Nephron (organoid): ENCODE results near the gene KRTAP5-7.
"Not testable (repeated sequence)": the region's sequence is repeated elsewhere in the genome, so short reads cannot be mapped to it uniquely, and the experiment has no call there.

Experiments used
- H3K27ac Mint-ChIP-seq, 3 experiments: 2 replicates each; pipeline ENCODE4 v1.8.0; 2020; ENCODE audit warnings: mixed read lengths in 3 of 3, mild to moderate bottlenecking in 2 of 3, moderate library complexity in 1 of 3
- H3K27me3 Mint-ChIP-seq: 2 replicates; pipeline ENCODE4 v1.8.0; 2021; ENCODE audit warnings: low read depth, mild to moderate bottlenecking, moderate library complexity, mixed read lengths
- H3K36me3 Mint-ChIP-seq: 2 replicates; pipeline ENCODE4 v1.8.0; 2020; ENCODE audit warnings: low read depth, mixed read lengths
- H3K4me1 Mint-ChIP-seq: 2 replicates; pipeline ENCODE4 v1.8.0; 2020; ENCODE audit warnings: mixed read lengths
- H3K4me3 Mint-ChIP-seq, 3 experiments: 2 replicates each; pipeline ENCODE4 v1.8.0; 2020; ENCODE audit warnings: mild to moderate bottlenecking in 3 of 3, mixed read lengths in 3 of 3, moderate library complexity in 2 of 3
- H3K9me3 Mint-ChIP-seq: 2 replicates; pipeline ENCODE4 v1.8.0; 2020; ENCODE audit warnings: mixed read lengths
- TF ChIP-seq, protein P1 (sequence below), 3 experiments: fragments of 200-600 bp; sonication (generic); IDR thresholded peaks; one replicate each; pipeline ENCODE4 v1.5.0; 2021; ENCODE audit warnings: antibody characterized with exemption in 3 of 3; ENCODE audit not compliant: unreplicated experiment in 3 of 3

KRTAP5-7 gene

DNA sequence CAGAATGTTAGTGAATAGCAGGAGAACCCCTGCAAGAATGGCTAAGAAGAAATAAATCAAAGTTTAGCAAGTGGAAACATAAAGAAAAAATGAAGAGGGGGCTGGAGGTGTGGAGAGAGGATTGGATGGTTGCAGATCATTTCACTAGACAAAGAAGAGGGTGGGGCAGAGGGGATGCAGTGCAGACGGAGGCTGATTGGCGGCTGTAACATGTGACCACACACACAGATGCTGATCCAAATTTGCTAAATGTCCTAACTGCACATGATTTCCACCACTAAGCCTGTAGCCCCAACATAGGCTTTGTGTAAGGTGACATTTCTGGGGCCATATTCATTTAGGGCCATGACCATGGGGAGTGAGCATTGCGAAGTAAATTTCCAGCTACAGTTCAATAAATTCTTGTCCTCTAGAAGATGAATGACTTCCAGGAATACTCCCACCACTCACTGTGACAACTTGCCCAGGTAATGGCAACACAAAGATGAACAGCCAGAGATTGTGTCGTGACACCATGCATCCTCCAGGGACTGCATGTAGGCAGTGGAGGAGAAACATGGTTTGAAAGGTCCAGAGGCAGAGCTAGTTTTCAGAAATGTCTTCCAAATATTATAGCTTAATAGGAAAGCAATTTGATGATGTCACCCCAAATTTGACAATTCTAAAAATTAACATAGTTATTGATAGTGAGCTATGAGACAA, 48.8 kb downstream of the KRTAP5-7 start:
- Mint-ChIP-seq H3K9me3 (no peaks in the 10 kb centered on the region), H3K27ac (no peak overlapping the region), H3K4me3 (no peak overlapping the region), H3K4me1 (peaks cover 18% of the 10 kb centered on the region), H3K27me3 (peaks cover 9% of the 10 kb centered on the region), H3K36me3 (no peaks in the 10 kb centered on the region)
- TF ChIP-seq, protein P1, sequence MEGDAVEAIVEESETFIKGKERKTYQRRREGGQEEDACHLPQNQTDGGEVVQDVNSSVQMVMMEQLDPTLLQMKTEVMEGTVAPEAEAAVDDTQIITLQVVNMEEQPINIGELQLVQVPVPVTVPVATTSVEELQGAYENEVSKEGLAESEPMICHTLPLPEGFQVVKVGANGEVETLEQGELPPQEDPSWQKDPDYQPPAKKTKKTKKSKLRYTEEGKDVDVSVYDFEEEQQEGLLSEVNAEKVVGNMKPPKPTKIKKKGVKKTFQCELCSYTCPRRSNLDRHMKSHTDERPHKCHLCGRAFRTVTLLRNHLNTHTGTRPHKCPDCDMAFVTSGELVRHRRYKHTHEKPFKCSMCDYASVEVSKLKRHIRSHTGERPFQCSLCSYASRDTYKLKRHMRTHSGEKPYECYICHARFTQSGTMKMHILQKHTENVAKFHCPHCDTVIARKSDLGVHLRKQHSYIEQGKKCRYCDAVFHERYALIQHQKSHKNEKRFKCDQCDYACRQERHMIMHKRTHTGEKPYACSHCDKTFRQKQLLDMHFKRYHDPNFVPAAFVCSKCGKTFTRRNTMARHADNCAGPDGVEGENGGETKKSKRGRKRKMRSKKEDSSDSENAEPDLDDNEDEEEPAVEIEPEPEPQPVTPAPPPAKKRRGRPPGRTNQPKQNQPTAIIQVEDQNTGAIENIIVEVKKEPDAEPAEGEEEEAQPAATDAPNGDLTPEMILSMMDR (IDR thresholded peaks at IDR 0.05; ENCODE audit: unreplicated experiment in 3 of 3): no peak

DNA sequence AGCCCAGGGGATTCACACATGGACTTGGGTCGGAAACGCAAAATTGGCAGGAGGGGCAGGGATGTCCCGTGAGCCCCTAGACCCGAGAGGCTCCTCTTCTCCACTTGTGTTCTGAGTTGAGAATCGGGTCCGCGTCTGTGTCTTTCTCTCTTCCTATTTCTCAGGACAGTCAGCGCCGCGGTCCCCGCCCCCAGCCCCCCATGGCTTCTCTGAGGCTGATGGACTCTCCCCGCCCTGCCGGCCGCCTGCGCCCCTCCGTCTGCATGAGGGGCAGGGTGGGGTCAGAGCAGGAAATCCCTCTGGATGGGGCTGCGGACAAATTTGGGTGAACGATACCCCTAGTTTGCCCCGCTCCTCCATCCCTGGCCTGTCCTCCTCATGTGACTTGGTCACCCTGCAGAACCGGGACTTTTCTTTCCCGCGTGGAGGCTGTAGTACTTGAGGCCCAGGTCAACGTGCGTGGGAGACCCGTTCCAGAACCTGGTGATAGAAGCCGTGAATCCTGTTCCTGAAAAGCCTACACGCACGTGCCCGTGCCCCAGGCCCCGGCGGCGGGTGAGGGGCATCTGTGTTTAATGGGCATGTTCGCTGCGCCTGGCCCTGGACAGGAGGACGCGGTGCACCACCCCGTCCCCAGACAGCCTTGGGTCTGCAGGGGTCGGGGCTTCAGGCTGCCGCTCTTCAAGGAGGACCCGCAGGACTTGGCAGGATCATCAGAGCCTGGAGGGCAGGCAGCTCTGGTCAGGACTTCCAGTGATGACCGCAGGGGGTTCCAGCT, 49.8 kb downstream of the KRTAP5-7 start:
- H3K27me3 Mint-ChIP-seq, H3K27ac Mint-ChIP-seq, H3K4me3 Mint-ChIP-seq, H3K9me3 Mint-ChIP-seq, H3K36me3 Mint-ChIP-seq: not testable (repeated sequence)
- H3K4me1 Mint-ChIP-seq: peaks cover 21% of the 10 kb centered on the region

DNA sequence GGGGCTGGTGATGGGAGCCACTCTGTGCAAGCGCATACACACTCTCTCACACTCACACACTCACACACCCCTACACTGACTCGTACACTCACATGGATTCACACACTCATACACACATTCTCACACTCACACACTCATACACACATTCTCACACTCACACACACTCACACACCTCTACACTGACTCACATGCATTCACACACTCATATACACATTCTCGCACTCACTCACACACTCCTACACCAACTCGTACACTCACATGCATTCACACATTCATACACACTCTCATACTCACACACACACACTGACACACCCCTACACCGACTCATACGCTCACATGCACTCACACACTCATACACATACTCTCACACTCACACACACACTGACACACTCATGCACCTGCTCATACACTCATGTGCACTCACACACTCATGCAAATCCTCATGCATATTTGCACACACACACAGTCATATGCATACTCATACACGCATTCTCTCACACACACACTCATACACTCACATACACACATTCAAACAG, 50.5 kb downstream of the KRTAP5-7 start:
- Mint-ChIP-seq H3K36me3 (no peaks in the 10 kb centered on the region), H3K9me3 (no peaks in the 10 kb centered on the region), H3K27ac (no peak overlapping the region), H3K27me3 (peaks cover 14% of the 10 kb centered on the region), H3K4me1 (peaks cover 21% of the 10 kb centered on the region), H3K4me3 (no peak overlapping the region)
- TF ChIP-seq, protein P1 (IDR thresholded peaks at IDR 0.05; ENCODE audit: unreplicated experiment in 3 of 3): no peak
